NCI-H748 (cell line): ENCODE data around the gene HPD.
A peak's percentile ranks its signal among the peaks of the same experiment; 100 is the strongest.
"Not testable (repeated sequence)": the region's sequence is repeated elsewhere in the genome, so short reads cannot be mapped to it uniquely, and the experiment has no call there.

ENCODE experiments used
- DNase-seq: peaks from one replicate; lab custom pipeline; 2025; ENCODE audit not compliant: unreplicated experiment; lab: John Stamatoyannopoulos, UW

The HPD gene

DNA sequence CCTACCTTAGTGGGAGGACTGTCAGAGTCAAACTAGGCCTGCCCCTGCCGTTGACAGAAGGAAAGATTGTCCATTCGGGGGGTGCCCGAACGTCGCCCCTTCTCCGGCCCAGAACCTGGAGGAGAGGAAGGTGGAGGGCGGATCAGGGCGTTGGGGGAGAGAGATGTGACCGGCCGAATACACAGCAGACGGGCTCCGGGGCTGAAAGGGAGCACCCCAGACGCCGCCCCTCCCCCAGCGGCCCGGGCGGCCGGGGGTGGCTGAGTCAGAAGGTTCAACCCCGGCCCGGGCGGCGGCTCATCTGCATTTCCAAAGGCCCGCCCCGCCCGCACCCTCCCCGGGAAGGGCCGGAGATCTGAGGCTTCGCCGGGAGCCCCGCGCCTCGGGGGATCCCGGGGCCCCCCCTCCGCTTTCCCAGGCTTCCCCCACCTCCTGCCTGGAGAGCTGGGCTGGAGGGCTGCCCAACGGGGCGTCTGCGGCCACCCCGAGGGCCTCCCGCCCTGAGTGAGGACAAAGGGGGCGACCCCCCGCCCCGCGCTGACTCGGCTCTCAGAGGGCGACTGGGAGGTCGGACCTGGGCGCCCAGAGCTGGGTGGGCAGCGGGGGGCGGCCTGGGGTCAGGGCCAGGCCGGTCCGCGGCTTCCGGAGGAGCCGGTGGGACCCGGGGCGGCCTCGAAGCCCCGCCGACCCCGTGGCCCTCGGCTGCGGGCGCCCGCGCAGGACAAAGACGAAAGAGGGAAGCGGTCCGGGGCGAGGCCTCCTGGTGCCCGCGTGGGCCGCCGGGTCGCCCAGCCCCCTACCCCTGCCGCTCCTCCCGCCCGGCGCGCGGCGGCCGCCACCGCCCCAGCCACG, 58.6 kb downstream of the HPD start:
- peak; percentile 75 for DNase-seq

DNA sequence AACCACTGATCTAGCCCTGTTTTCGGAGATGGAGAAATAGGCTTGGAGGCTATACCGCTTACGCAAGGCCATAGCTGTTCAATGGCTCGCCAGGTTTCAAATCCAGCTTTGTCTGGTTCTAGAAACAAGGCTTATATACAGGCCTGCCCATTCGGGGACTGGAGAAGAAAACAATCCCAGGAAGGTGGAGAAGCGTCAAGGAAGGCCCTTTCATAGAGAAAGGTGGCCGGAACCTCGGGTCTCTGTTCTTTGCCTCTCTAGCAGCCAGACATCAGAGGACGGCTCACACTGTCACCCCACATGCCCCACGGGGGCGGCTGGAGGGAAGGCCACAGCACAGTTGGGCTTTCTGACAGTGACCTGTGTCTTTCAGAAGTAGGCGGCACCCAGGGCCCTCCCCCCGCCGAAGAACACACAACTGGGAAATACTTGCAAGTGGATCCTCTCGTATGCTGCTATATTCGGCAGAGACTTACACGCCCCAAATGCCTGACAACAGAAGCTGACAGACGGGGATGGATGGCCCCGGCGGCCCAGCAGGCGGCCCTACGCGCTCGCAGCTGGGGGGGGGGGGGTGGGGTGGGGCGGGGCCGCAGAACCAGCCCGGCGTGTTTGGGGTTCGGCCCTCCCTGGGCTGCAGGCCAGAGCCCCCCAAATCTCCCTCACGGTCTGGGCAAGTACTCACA, 59.4 kb downstream of the HPD start:
- DNase-seq = peak; percentile 81

DNA sequence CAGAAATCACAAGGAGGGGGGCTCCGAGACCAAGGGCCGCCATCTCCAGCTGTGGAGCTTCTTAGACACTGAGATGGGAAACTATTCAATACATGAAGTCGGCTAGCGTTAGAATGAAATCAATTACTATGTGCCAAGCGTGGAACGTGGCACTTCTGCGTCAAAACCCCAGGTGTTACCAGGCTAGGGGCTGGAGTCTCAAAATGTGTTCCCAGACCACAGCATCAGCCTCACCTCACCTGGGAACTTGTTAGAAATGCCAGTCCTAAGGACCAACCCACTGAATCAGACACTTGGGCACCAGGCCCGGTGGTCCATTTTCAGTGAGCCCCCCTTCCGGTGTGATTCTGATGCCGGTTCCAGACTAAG, 59.9 kb downstream of the HPD start:
- peak; percentile 65 for DNase-seq

DNA sequence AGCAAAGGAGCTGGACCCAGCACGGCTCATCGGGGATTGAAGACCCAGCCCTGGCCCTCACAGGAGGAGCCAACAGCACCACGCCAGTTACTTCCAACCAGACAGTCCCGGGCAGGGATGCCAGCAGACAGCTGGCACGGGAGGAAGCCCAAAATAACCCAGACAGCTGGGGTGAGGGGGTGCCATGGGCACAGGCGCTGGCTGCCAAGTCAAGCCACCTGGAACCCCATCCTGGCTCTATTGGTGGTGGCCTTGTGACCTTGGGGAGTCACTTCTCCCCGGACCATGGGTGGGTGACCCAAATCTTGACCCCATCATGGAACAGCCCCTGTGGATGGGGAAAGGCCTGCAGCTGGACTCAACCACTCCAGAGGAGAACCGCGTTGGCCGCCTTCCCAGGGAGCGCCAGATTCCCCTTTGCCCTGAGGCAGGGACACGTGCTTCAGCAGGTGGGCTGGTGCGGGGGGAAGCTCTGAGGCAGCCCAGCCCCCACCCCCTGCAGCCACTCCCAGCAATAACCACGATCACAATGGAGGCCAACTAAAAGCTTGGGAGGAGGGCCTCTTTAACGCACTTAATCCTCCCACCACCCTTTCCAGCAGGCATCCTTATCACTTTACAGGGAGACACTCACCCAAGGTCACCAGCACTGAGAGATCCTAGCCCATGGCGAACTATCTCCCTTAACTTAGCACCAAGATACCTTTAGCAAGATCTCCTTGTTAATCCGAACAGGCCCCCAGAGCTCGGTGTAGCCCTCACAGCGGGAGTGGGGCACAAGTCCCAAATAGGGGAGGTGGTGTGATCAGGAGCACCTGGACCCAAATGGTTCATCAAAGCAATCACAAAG, 60.5 kb downstream of the HPD start:
- DNase-seq = peak; percentile 93

DNA sequence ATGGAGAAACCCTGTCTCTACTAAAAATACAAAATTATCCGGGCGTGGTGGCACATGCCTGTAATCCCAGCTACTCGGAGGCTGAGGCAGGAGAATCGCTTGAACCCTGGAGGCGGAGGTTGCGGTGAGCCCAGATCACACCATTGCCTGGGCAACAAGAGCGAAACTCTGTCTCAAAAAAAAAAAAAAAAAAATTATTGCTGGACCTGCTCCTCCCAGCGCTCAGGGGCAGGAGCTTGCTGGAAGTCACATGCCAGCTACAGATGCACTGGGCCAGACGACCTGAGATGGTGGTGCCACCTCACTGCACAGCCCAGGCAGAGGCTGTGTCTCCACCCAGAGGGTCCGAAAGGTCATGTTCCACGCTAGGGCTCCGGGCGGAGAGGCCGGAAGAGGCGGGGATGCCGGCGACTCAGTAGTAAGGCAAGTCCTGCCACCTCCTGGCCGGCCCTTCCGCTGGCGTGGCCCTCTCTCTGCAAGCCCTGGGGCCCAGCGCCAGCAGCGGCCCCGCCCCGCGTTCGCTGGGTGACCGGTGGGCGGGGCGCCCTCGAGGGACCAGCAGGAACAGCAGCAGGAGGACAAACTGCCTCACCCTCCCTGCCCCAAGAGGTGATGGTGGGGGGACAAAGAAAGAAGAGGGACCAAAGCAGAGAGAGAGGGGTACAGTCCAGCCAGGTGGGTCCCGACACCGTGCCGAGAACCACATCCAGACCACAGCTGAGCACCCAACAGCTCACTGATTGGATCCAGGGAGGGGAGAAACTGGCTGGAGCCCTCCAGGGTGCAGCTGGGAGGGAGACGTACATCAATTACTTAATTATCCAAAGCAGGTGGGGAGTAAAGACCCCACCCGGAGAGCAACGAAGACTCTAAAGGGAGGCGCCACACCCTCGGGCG, 61.6 kb downstream of the HPD start:
- DNase-seq = peak; percentile 93

- peak; percentile 75 for DNase-seq
Observed at GRCh38 chr12:121795034-121795968, 63.4 kb downstream of the HPD start.

- DNase-seq = no peak
Observed at GRCh38 chr12:121794534-121795033, 64.1 kb downstream of the HPD start.

- peak; percentile 85 for DNase-seq
Observed at GRCh38 chr12:121793838-121794533, 64.7 kb downstream of the HPD start.

- no peak for DNase-seq
Observed at GRCh38 chr12:121793440-121793837, 65.2 kb downstream of the HPD start, which contains the start of gene RHOF. TSS of gene RHOF (minus strand) at chr12:121793688. CDS start at chr12:121793633, 55 bp downstream.

GRCh38 chr12:121792607-121793439, 65.8 kb downstream of the HPD start:
- DNase-seq = no peak

DNA sequence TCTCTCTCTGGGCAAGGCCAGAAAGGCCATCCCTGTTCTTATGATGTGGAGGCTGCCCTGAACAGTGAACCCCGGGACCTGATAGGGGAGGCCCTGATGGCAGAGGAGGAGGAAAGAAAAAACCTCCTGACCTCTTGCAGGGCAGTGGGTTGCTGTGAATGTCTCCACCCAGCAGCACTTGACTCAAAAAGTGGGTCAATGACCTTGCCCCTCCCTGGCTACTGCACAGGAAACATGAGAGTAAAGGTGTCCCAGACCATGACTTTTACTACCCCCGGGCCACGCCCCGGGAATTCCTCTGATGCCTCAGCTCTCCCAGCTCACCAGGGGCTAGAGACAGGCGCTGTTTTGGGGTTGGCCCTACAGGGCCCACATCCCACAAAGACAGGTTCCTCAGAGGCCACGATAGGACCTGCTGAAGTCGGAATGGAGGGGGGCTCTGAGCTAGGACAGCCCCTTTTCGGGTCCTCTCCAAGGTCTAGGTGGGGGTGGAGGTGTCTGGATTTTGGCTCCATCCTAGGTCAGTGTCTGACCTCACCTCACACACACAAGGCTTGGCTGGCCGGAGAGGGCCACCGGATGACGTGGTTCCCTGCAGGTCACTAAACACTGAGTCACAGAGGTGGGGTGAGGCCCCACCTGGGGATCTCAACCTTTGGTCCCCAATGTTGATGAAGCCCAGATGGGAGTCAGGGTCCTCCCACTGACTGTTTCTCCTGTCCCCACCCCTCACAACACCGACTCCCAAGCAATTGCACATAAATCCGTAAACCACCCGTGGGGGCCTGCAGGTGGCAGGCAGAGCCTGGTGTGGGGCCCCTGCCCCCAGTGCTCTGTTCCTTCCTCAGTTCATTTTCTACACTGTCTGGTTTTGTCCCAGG, 66.7 kb downstream of the HPD start:
- DNase-seq = no peak

DNA sequence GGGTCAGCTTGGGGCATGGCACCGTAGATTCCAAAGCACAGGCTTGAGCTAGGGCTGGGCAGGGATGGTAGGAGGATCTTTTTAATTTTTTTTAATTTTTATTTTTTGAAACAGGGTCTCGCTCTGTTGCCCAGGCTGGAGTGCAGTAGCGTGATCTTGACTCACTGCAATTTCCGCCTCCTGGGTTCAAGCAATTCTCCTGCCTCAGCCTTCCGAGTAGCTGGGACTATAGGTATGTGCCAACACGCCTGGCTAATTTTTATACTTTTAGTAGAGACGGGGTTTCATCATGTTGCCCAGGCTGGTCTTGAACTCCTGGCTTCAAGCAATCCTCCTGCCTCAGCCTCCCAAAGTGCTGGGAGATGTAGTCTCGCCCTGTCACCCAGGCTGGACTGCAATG, 67.9 kb downstream of the HPD start:
- DNase-seq = not testable (repeated sequence)

GRCh38 chr12:121789800-121790728, 68.6 kb downstream of the HPD start:
- no peak for DNase-seq
